OCI-LY3 (cell line): ENCODE results near the gene RPS23.

Source experiments
- H2AFZ ChIP-seq: fragments of 200-600, 300-600 bp; shearing (Covaris generic); 2 replicates; pipeline ENCODE4 v1.6.0; 2014; ENCODE audit warnings: antibody characterized with exemption, low read depth, low read length
- H3K27ac ChIP-seq: fragments of 200-600, 300-600 bp; sonication (generic); 2 replicates; pipeline ENCODE4 v1.5.1; 2014; ENCODE audit warnings: mild to moderate bottlenecking, low read length, moderate library complexity, mixed read lengths
- H3K27me3 ChIP-seq: fragments of 200-600, 300-600 bp; sonication (generic); 2 replicates; pipeline ENCODE4 v1.6.1; 2014; ENCODE audit warnings: low read depth, low read length, mixed read lengths
- H3K36me3 ChIP-seq: fragments of 200-600, 300-600 bp; sonication (generic); replicated peaks from 2 replicates; pipeline ENCODE3; 2014; ENCODE audit warnings: low read depth, low read length, mixed read lengths
- H3K4me1 ChIP-seq: fragments of 300-600, 200-600 bp; sonication (generic); 2 replicates; pipeline ENCODE4 v1.6.1; 2014; ENCODE audit warnings: low read length, mixed read lengths
- H3K4me2 ChIP-seq: fragments of 200-600, 300-600 bp; sonication (generic); 2 replicates; pipeline ENCODE4 v1.6.1; 2014; ENCODE audit warnings: low read length, mixed read lengths
- H3K4me3 ChIP-seq: fragments of 300-600, 200-600 bp; sonication (generic); 2 replicates; pipeline ENCODE4 v1.5.1; 2014; ENCODE audit warnings: antibody characterized with exemption, mild to moderate bottlenecking, low read length, moderate library complexity
- H3K79me2 ChIP-seq: fragments of 300-600, 200-600 bp; shearing (Covaris generic); 2 replicates; pipeline ENCODE4 v1.6.1; 2014; ENCODE audit warnings: mild to moderate bottlenecking, low read length, mixed read lengths
- H3K9ac ChIP-seq: fragments of 300-600, 200-600 bp; shearing (Covaris generic); 2 replicates; pipeline ENCODE4 v1.6.0; 2014; ENCODE audit warnings: mild to moderate bottlenecking, low read length, moderate library complexity
- H3K9me3 ChIP-seq: fragments of 200-600, 300-600 bp; shearing (Covaris generic); 2 replicates; pipeline ENCODE4 v1.6.1; 2014; ENCODE audit warnings: low read length, mixed read lengths; ENCODE audit not compliant: insufficient read depth
- H4K20me1 ChIP-seq: fragments of 200-600, 300-600 bp; sonication (generic); 2 replicates; pipeline ENCODE4 v1.6.1; 2016; ENCODE audit warnings: low read length, mixed read lengths; ENCODE audit not compliant: insufficient read depth
- CTCF ChIP-seq: fragments of 200-600, 300-600 bp; sonication (generic); IDR thresholded peaks from 2 replicates; pipeline ENCODE4 v1.5.1; 2014; ENCODE audit warnings: antibody characterized with exemption, low read length, low read depth
- EZH2phosphoT487 ChIP-seq: fragments of 200-600 bp; shearing (Covaris generic); IDR thresholded peaks from 2 replicates; pipeline ENCODE4 v1.6.1; 2018; ENCODE audit warnings: antibody characterized with exemption, mixed run types, low read depth

The RPS23 gene

GRCh38 chr5:82277987-82278710, at the start of gene RPS23:
RPS23 (minus strand) TSS chr5:82278354; CDS start chr5:82278323, 31 bp downstream.
- Histone ChIP-seq H2AFZ (peak within 1 kb of the TSS; percentile 68), H3K4me3 (peak within 1 kb of the TSS; percentile 94), H4K20me1 (no peaks in the 10 kb centered on the region), H3K27me3 (no peaks in the 10 kb centered on the region), H3K9me3 (no peaks in the 10 kb centered on the region), H3K27ac (peak within 1 kb of the TSS; percentile 74), H3K4me2 (peak within 1 kb of the TSS; percentile 91), H3K79me2 (peaks cover 50% of the 10 kb centered on the region), H3K9ac (peak within 1 kb of the TSS; percentile 97), H3K36me3 (peaks cover 34% of the 10 kb centered on the region), H3K4me1 (peaks cover 39% of the 10 kb centered on the region)
- TF ChIP-seq EZH2phosphoT487 (no peak), CTCF (no peak)

GRCh38 chr5:82327941-82328340, 49.8 kb upstream of the RPS23 start:
- H3K4me2 ChIP-seq, result no peak overlapping the region
- no peaks in the 10 kb centered on the region for H3K36me3 ChIP-seq
- H4K20me1 ChIP-seq, result no peaks in the 10 kb centered on the region
- H2AFZ ChIP-seq, result no peak overlapping the region
- no peak for TF ChIP-seq CTCF
- no peak for TF ChIP-seq EZH2phosphoT487
- no peaks in the 10 kb centered on the region for H3K4me1 ChIP-seq
- no peaks in the 10 kb centered on the region for H3K9me3 ChIP-seq
- H3K79me2 ChIP-seq, result no peaks in the 10 kb centered on the region
- no peaks in the 10 kb centered on the region for H3K27me3 ChIP-seq
- no peak overlapping the region for H3K27ac ChIP-seq
- H3K9ac ChIP-seq, result no peak overlapping the region
- H3K4me3 ChIP-seq, result no peak overlapping the region

GRCh38 chr5:82325996-82326395, 47.8 kb upstream of the RPS23 start:
- no peaks in the 10 kb centered on the region for H3K27me3 ChIP-seq
- H3K79me2 ChIP-seq, result no peaks in the 10 kb centered on the region
- H2AFZ ChIP-seq, result no peak overlapping the region
- no peak overlapping the region for H3K4me2 ChIP-seq
- no peak overlapping the region for H3K4me3 ChIP-seq
- no peaks in the 10 kb centered on the region for H4K20me1 ChIP-seq
- H3K9ac ChIP-seq, result no peak overlapping the region
- TF ChIP-seq CTCF, result no peak
- no peak for TF ChIP-seq EZH2phosphoT487
- no peaks in the 10 kb centered on the region for H3K9me3 ChIP-seq
- no peak overlapping the region for H3K27ac ChIP-seq
- H3K4me1 ChIP-seq, result no peaks in the 10 kb centered on the region
- no peaks in the 10 kb centered on the region for H3K36me3 ChIP-seq

GRCh38 chr5:82325155-82325554, 47.0 kb upstream of the RPS23 start:
- Histone ChIP-seq H3K27ac (no peak overlapping the region), H3K79me2 (no peaks in the 10 kb centered on the region), H3K27me3 (no peaks in the 10 kb centered on the region), H3K9ac (no peak overlapping the region), H3K36me3 (no peaks in the 10 kb centered on the region), H3K9me3 (no peaks in the 10 kb centered on the region), H2AFZ (no peak overlapping the region), H4K20me1 (no peaks in the 10 kb centered on the region), H3K4me3 (no peak overlapping the region), H3K4me2 (no peak overlapping the region), H3K4me1 (no peaks in the 10 kb centered on the region)
- no peak for TF ChIP-seq CTCF
- no peak for TF ChIP-seq EZH2phosphoT487
